ENCODE data around the gene ABT1. TPM values are rescaled to one million over a fixed set of nuclear protein-coding genes. Genes with fewer than 3 reads are reported as not detected.

Gene ABT1
- total RNA-seq, 2 experiments from 2014 or later = 26.3 to 26.8 TPM

DNA sequence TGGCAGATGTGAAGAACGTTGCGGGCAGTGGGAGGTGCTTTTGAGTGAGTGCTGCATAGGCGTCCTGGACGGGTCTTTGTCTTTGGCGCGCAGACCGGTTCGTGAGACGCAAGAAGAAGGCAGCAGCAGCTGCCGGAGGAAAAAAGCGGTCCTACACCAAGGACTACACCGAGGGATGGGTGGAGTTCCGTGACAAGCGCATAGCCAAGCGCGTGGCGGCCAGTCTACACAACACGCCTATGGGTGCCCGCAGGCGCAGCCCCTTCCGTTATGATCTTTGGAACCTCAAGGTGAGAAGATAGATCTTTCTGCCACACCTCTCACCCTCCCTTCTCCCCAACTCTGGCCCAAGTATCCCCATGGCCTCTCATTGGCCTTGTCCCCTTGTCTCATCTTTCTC, 1.1 kb downstream of the ABT1 start:
- CTCF ChIA-PET = no interaction called here
- H3K4me3 Mint-ChIP-seq = no peak overlapping the region
- POLR2A ChIA-PET = interaction anchor here (1.0 kb wide), 1 partner anchor 326 kb away, joined by 3 read pairs; a partner anchor contains a TSS
- peaks cover 37% of the 10 kb centered on the region for H3K4me1 Mint-ChIP-seq
- H3K36me3 Mint-ChIP-seq (ENCODE audit: low read depth) = peaks cover 25% of the 10 kb centered on the region
- peak overlapping the region; percentile 67 for H3K27ac Mint-ChIP-seq
- peaks cover 20% of the 10 kb centered on the region for H3K27me3 Mint-ChIP-seq
- no peak for DNase-seq
- H3K9me3 Mint-ChIP-seq = no peaks in the 10 kb centered on the region

DNA sequence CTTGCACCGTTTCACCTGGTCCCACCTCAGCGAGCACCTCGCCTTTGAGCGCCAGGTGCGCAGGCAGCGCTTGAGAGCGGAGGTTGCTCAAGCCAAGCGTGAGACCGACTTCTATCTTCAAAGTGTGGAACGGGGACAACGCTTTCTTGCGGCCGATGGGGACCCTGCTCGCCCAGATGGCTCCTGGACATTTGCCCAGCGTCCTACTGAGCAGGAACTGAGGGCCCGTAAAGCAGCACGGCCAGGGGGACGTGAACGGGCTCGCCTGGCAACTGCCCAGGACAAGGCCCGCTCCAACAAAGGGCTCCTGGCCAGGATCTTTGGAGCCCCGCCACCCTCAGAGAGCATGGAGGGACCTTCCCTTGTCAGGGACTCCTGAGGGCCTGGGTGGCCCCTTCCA, 1.5 kb downstream of the ABT1 start:
- H3K4me1 Mint-ChIP-seq = peaks cover 36% of the 10 kb centered on the region
- peaks cover 17% of the 10 kb centered on the region for H3K27me3 Mint-ChIP-seq
- CTCF ChIA-PET = no interaction called here

DNA sequence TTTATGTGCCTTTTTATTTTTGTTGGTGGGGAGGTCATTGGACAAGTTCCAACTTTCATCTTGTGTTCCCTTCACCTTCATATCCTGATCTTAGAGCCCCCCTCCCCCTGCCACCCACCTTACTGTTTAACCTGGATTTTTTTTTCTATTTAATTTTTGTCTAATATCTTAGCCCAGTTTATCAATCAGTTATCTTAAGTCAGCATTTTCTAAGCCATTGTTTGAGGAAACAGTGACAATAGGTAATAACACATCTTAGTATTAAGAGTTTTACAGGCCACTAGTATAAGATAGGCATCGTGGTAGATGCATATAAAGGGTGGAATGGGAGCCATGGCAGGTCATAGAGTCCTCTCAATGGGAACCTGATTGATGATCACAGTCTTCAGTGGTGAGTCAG, 2.4 kb downstream of the ABT1 start:
- POLR2A ChIA-PET = no interaction called here

More for the DNA sequence above, 1.5 kb downstream of the ABT1 start:
- POLR2A ChIA-PET = interaction anchor here (1.0 kb wide), 1 partner anchor 327 kb away, joined by 3 read pairs; a partner anchor contains a TSS
- Mint-ChIP-seq H3K9me3 (no peaks in the 10 kb centered on the region), H3K27ac (peak overlapping the region; percentile 67), H3K36me3 (ENCODE audit: low read depth) (peaks cover 25% of the 10 kb centered on the region), H3K4me3 (no peak overlapping the region)
- DNase-seq = no peak

DNA sequence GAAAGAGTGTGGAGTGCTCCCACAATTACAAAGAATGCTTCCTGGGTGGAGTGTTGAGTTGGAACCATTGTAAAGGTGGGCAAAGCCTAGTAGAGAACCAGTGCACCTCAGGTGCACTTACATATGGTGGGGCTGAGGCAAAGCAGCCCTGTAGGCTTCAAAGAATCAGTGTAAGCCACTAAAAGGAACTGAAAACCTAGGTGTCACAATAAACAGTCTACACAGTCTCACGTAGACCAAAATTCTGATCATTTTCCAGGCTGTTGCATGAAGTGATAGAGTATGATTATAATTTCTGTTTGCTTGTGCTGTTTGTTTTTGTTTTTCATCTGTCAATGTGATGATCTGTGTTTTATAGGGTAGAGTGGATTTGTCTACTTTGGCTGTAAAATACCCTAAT, 2.8 kb downstream of the ABT1 start:
- H3K4me3 Mint-ChIP-seq = no peak overlapping the region

More for the DNA sequence above, 2.4 kb downstream of the ABT1 start:
- Mint-ChIP-seq H3K4me1 (peaks cover 32% of the 10 kb centered on the region), H3K27ac (no peak overlapping the region), H3K4me3 (peak overlapping the region; percentile 22), H3K36me3 (ENCODE audit: low read depth) (peaks cover 25% of the 10 kb centered on the region), H3K27me3 (peaks cover 8% of the 10 kb centered on the region), H3K9me3 (no peaks in the 10 kb centered on the region)
- no peak for DNase-seq
- CTCF ChIA-PET = no interaction called here

DNA sequence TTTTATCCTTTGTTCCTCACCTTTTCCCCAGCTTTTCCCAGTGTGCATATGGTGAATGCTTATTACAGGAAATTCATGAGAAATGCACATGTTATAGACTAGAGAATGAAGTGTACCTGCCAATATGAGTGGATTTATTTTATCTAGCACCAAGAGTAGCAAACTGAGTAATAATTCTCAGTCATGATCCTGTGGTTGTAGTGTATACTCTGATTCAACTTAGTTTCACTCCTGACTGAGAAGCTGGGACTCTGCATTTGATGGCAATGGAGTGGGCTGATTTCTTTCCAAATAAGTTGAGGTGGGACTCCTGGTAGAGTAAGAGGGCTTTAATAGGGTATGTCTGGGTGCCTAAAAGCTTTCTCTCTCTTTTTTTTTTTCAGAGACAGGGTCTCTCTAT, 4.0 kb downstream of the ABT1 start:
- H3K9me3 Mint-ChIP-seq = no peaks in the 10 kb centered on the region
- H3K27me3 Mint-ChIP-seq = no peaks in the 10 kb centered on the region
- no peak for DNase-seq
- H3K36me3 Mint-ChIP-seq (ENCODE audit: low read depth) = peaks cover 25% of the 10 kb centered on the region
- ChIA-PET POLR2A (interaction anchor here (0.9 to 1.2 kb wide), 2 partner anchors 29 to 63 kb away, joined by 3 to 4 read pairs; no protein-coding TSS in a partner anchor), CTCF (interaction anchor here (0.8 kb wide), 1 partner anchor 28 kb away, joined by 3 read pairs; no protein-coding TSS in a partner anchor)
- no peak overlapping the region for H3K27ac Mint-ChIP-seq
- H3K4me1 Mint-ChIP-seq = peaks cover 24% of the 10 kb centered on the region
- no peak overlapping the region for H3K4me3 Mint-ChIP-seq

More for the DNA sequence above, 2.8 kb downstream of the ABT1 start:
- Mint-ChIP-seq H3K27me3 (peaks cover 4% of the 10 kb centered on the region), H3K9me3 (no peaks in the 10 kb centered on the region), H3K36me3 (ENCODE audit: low read depth) (peaks cover 25% of the 10 kb centered on the region), H3K4me1 (peaks cover 28% of the 10 kb centered on the region), H3K27ac (no peak overlapping the region)
- ChIA-PET POLR2A (no interaction called here), CTCF (interaction anchor here (0.6 kb wide), 1 partner anchor 32 kb away, joined by 3 read pairs; no protein-coding TSS in a partner anchor)
- DNase-seq = no peak

DNA sequence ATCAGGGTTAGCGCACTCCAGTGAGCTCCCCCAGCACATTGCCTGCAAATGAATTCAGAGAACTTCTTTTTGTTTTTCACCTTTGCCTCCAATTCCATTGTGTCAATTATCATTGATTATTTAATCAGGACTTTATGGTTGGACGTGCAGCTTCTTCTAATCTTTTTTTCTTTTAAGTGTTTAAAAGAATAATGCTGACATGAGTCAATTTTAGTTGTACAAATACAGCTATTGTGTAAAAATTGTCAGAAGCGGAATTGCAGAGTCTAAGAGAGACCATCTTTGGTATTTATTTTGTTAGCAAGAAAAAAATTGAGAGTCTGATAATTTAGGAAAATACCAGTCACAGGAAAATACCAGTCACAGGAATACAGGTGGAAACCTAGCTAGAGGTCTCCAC, 5.5 kb downstream of the ABT1 start:
- DNase-seq = no peak
- H3K36me3 Mint-ChIP-seq (ENCODE audit: low read depth) = peaks cover 25% of the 10 kb centered on the region
- H3K27ac Mint-ChIP-seq = no peak overlapping the region
- H3K9me3 Mint-ChIP-seq = no peaks in the 10 kb centered on the region
- ChIA-PET CTCF (no interaction called here), POLR2A (no interaction called here)
- H3K4me3 Mint-ChIP-seq = no peak overlapping the region
- H3K4me1 Mint-ChIP-seq = peaks cover 25% of the 10 kb centered on the region
- H3K27me3 Mint-ChIP-seq = no peaks in the 10 kb centered on the region

DNA sequence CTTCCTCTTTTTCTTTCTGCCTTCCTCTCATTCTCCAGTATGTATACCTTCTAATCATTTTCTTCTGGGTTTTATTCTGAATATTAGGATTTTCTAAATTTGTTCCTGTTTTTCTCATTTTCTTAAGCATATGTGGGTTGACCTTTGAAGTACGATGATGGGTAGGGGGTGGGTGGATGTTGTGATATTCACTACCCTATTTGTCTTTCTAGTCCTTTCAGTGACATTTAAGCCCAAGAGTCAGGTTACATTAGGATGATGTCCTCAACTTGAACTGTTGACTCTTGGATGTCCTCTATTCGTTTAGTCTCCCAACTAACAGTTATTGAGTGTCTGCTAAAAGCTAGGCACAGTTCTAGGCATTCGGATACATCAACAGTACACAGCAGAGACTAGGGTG, 7.3 kb downstream of the ABT1 start:
- Mint-ChIP-seq H3K4me1 (peaks cover 19% of the 10 kb centered on the region), H3K27ac (no peak overlapping the region), H3K36me3 (ENCODE audit: low read depth) (peaks cover 12% of the 10 kb centered on the region), H3K27me3 (no peaks in the 10 kb centered on the region), H3K4me3 (no peak overlapping the region), H3K9me3 (no peaks in the 10 kb centered on the region)
- no peak for DNase-seq
- POLR2A ChIA-PET = no interaction called here
- CTCF ChIA-PET = no interaction called here

DNA sequence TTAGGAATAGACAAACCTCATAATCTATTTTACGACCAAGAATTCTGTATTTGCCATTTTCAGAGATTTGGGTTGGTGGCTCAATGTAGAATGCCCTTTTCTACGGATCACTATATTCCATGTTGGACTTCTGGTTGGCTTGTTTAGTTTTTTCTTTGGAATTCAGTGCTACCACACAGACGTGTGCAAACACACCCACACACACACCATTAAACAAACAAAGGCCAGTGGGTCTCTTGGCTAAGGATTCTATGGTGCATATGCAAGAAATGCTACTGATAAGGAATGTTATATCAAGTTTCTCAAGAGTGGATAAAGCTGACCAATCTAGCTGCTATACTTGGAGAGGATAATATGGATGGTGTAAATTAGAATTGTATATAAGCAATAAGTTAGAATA, 8.0 kb downstream of the ABT1 start:
- DNase-seq = no peak
- no peak overlapping the region for H3K4me3 Mint-ChIP-seq
- CTCF ChIA-PET = interaction anchor here (1.4 kb wide), 1 partner anchor 9 kb away, joined by 3 read pairs; no protein-coding TSS in a partner anchor
- POLR2A ChIA-PET = no interaction called here
- H3K4me1 Mint-ChIP-seq = peaks cover 13% of the 10 kb centered on the region
- no peaks in the 10 kb centered on the region for H3K9me3 Mint-ChIP-seq
- H3K36me3 Mint-ChIP-seq (ENCODE audit: low read depth) = peaks cover 5% of the 10 kb centered on the region
- H3K27me3 Mint-ChIP-seq = peaks cover 3% of the 10 kb centered on the region
- no peak overlapping the region for H3K27ac Mint-ChIP-seq

DNA sequence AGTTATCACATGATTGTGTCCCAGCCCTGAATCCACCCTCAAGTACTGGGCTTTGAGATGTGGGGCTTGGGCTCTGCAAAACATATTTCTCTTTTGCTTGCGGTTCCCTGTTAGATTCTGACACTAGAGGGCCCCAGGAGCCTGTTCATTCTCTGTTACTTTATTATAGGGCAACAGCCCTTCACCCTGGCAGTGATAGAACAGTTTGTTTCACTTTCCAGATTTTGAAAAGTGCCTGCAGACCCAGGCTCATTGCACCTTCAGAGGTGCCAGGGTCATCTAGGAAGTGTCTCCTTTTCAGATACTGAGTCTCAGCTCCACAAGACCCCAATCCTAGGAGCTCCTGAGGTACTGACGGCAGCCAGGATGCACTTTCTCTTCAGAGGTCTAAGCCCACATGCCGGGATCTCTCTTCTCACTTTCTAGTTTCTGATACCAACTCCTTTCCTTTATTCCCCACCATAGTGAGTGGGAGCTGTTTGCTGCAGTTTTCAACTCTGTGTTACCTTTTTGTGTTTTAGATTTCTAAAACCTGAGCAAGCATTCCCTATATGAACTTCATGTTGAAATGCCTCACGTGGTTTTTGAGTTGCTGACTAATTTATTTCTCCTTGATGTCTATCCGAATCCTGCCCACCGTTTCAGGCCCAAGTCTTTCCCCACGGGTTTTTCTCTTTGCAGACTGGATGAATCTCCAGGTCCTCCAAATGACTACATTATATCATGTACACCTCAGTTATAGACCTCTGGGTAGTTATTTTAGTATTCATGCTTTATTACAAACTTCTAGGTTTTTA, 10.9 kb downstream of the ABT1 start:
- CTCF ChIA-PET = interaction anchor here (0.7 to 1.7 kb wide), 4 partner anchors 11 to 52 kb away, joined by 3 to 7 read pairs (median 3); partner anchors contain the start of gene ZNF322
- peaks cover 10% of the 10 kb centered on the region for H3K4me1 Mint-ChIP-seq
- no peaks in the 10 kb centered on the region for H3K9me3 Mint-ChIP-seq
- DNase-seq = peak; percentile 71
- H3K4me3 Mint-ChIP-seq = peak overlapping the region; percentile 64
- peak overlapping the region; percentile 58 for H3K27ac Mint-ChIP-seq
- H3K36me3 Mint-ChIP-seq (ENCODE audit: low read depth) = no peaks in the 10 kb centered on the region
- POLR2A ChIA-PET = interaction anchor here (0.7 to 1.2 kb wide), 2 partner anchors 526 to 1285 kb away, joined by 3 read pairs; a partner anchor contains a TSS
- peaks cover 14% of the 10 kb centered on the region for H3K27me3 Mint-ChIP-seq

DNA sequence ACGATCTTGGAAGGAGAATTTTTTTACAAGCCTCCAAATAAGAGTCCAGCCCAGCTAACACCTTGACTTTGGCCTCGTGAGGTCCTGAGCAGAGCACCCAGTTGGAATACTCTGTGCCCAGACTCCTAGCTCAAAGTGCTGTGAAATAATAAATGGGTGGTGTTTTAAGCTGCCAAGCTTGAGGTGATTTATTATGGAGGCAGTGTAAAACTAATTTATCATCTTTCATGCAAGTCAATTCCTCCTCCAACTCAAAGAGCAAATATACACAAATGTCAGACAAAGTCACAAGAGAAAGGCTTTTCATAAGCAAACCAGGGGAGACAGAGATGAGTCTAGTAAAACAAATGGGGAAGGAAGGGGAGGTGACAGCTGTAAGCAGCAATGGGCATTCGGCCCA, 12.7 kb downstream of the ABT1 start:
- Mint-ChIP-seq H3K27ac (no peak overlapping the region), H3K4me3 (no peak overlapping the region)

DNA sequence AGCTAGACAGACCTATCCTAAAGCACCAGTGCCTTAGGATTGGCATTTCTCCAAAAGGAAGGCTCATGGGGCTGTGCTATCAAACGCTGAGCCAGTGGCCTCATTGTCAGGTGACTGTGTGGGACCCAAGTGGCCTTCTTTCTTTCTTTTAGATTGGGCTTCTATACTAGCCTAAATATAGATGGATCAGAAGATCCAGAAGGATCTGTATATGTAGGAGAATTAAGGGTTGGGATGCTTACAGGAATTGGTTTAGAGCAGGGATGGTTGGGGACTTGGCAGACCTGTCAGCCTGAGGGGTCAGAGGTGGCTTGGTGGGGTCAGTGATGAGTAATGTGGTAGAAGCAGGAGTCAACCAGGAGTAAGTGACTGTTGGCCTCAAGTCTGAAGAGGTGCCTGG, 14.8 kb downstream of the ABT1 start:
- POLR2A ChIA-PET = no interaction called here
- H3K9me3 Mint-ChIP-seq = no peaks in the 10 kb centered on the region
- peaks cover 10% of the 10 kb centered on the region for H3K36me3 Mint-ChIP-seq (ENCODE audit: low read depth)
- H3K27me3 Mint-ChIP-seq = peaks cover 46% of the 10 kb centered on the region
- H3K27ac Mint-ChIP-seq = no peak overlapping the region
- no peak for DNase-seq
- CTCF ChIA-PET = no interaction called here
- no peak overlapping the region for H3K4me3 Mint-ChIP-seq
- H3K4me1 Mint-ChIP-seq = peaks cover 27% of the 10 kb centered on the region

More for the DNA sequence above, 12.7 kb downstream of the ABT1 start:
- Mint-ChIP-seq H3K36me3 (ENCODE audit: low read depth) (peaks cover 3% of the 10 kb centered on the region), H3K4me1 (peaks cover 25% of the 10 kb centered on the region), H3K27me3 (peaks cover 32% of the 10 kb centered on the region), H3K9me3 (no peaks in the 10 kb centered on the region)
- POLR2A ChIA-PET = no interaction called here
- no peak for DNase-seq
- CTCF ChIA-PET = no interaction called here

DNA sequence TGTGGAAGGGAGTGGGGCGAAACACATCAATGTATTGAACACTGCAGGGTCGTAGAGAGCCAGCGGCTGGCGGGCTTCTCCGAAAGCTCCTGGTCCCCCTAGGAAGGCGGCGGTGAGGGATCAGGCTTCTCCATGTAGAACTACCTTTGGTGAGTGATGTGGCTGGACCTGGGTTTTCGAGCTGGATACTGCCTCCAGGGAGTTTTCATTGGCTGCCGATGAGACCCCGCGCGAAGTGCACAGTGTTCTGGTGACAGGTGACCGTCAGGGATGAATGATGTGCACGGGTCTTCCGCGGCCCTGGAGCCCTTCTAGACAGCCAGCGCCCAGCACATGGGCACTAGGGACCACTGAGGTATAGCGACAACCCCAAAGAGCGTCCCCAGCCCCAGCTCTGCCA, 16.4 kb downstream of the ABT1 start:
- Mint-ChIP-seq H3K9me3 (no peaks in the 10 kb centered on the region), H3K4me1 (peaks cover 17% of the 10 kb centered on the region), H3K4me3 (no peak overlapping the region), H3K27ac (no peak overlapping the region), H3K27me3 (peaks cover 46% of the 10 kb centered on the region), H3K36me3 (ENCODE audit: low read depth) (peaks cover 10% of the 10 kb centered on the region)
- DNase-seq = no peak
- CTCF ChIA-PET = no interaction called here
- POLR2A ChIA-PET = no interaction called here

DNA sequence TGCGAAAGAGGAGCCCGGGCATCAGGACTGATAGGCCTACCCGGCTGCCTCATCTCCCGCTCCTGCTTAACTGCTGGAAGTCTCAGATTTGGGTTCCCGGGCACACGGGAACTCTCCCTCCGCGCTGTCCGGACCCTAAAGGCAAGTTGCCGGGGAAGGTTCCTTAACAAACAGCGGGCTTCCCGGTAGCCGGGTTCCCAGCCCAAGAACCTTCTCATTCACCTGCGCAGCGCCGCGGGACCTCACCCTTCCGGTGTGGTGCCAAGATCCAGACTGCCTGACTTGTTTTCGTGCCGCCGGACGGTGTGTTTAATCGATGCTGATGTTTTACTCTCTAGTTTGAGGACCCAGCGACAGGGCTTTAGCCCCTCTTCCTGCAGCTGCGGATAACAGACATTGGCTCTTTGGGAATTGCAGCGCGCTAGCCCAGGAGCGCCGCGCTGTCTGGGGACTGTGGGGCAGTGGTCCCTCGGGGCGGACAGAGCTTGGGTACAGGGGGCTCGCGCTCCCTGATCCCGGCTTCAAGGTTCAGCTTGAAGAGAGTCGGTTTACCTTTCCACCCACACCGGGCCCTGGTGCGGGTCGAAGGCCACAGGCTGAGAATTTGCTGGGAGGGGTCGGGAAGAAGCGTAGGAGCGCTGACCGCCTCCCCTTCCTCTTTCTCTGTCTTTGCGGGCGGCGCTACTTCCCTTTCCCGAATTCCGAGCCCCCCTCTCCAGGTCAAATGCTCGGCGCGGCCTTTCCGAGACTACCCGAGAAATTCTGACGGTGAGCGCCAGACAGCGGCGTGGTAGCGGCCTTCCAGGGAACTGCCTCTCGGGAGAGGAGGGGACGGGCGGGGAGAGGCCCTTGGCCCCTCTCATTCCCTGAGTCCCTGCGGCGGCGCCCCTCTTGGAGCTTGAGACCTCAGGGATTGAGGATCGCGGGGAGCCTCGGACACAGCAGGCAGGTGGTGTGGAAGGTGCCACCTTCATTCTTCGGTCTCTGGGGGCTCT, 17.2 kb downstream of the ABT1 start:
- Mint-ChIP-seq H3K27me3 (peaks cover 46% of the 10 kb centered on the region), H3K9me3 (no peaks in the 10 kb centered on the region), H3K27ac (no peak overlapping the region), H3K36me3 (ENCODE audit: low read depth) (peaks cover 10% of the 10 kb centered on the region), H3K4me3 (no peak overlapping the region), H3K4me1 (peaks cover 17% of the 10 kb centered on the region)
- ChIA-PET POLR2A (no interaction called here), CTCF (no interaction called here)
- DNase-seq = no peak

All from activated CD4-positive, alpha-beta memory T cell treated with anti-CD3 and anti-CD28 coated beads, Interleukin-2, amount 10 ng/mL, durations not matched to agents 7 days and 5 days (primary cell).